ENCODE data around the gene CPAMD8.

GRCh38 chr19:16977306-16977705 is 49.3 kb downstream of the CPAMD8 start:
- TF ChIP-seq CTCF (IDR thresholded peaks at IDR 0.05) (no peak), POLR2A (IDR thresholded peaks at IDR 0.05) (no peak)
